Neural cell (in vitro differentiated cells): ENCODE measurements around the gene PRCC.

ENCODE experiments used
- EP300 ChIP-seq: fragments of 450-650 bp; conservative IDR thresholded peaks from 2 replicates; pipeline ENCODE4 v1.6.1; 2014; ENCODE audit warnings: antibody characterized with exemption, mild to moderate bottlenecking, moderate library complexity; ENCODE audit not compliant: poor library complexity, severe bottlenecking
- EZH2 ChIP-seq: fragments of 200-600, 300-800 bp; shearing (Covaris generic), sonication (generic); IDR thresholded peaks from 2 replicates; pipeline ENCODE4 v1.6.1; 2014; ENCODE audit warnings: antibody characterized with exemption, low read length, borderline replicate concordance, mild to moderate bottlenecking; ENCODE audit not compliant: insufficient read depth, poor library complexity, severe bottlenecking
- MXI1 ChIP-seq: fragments of 450-650 bp; conservative IDR thresholded peaks from 2 replicates; pipeline ENCODE4 v1.6.1; 2014; ENCODE audit warnings: antibody characterized with exemption, mild to moderate bottlenecking; ENCODE audit not compliant: poor library complexity, severe bottlenecking
- TF ChIP-seq, protein P1 (sequence below): fragments of 450-650 bp; IDR thresholded peaks from 2 replicates; pipeline ENCODE4 v1.5.1; 2014; ENCODE audit warnings: antibody characterized with exemption, mild to moderate bottlenecking, moderate library complexity; ENCODE audit not compliant: poor library complexity, severe bottlenecking
- TF ChIP-seq, protein P2 (sequence below): IDR thresholded peaks from 2 replicates; pipeline ENCODE4 v1.6.1; 2012; ENCODE audit warnings: borderline replicate concordance

GRCh38 chr1:156751451-156751756 lies 15.9 kb upstream of the PRCC start, which contains the start of gene HDGF:
- no peak for TF ChIP-seq EZH2
- TF ChIP-seq MXI1, result no peak
- TF ChIP-seq, protein P1, sequence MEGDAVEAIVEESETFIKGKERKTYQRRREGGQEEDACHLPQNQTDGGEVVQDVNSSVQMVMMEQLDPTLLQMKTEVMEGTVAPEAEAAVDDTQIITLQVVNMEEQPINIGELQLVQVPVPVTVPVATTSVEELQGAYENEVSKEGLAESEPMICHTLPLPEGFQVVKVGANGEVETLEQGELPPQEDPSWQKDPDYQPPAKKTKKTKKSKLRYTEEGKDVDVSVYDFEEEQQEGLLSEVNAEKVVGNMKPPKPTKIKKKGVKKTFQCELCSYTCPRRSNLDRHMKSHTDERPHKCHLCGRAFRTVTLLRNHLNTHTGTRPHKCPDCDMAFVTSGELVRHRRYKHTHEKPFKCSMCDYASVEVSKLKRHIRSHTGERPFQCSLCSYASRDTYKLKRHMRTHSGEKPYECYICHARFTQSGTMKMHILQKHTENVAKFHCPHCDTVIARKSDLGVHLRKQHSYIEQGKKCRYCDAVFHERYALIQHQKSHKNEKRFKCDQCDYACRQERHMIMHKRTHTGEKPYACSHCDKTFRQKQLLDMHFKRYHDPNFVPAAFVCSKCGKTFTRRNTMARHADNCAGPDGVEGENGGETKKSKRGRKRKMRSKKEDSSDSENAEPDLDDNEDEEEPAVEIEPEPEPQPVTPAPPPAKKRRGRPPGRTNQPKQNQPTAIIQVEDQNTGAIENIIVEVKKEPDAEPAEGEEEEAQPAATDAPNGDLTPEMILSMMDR, result no peak
- TF ChIP-seq, protein P2, sequence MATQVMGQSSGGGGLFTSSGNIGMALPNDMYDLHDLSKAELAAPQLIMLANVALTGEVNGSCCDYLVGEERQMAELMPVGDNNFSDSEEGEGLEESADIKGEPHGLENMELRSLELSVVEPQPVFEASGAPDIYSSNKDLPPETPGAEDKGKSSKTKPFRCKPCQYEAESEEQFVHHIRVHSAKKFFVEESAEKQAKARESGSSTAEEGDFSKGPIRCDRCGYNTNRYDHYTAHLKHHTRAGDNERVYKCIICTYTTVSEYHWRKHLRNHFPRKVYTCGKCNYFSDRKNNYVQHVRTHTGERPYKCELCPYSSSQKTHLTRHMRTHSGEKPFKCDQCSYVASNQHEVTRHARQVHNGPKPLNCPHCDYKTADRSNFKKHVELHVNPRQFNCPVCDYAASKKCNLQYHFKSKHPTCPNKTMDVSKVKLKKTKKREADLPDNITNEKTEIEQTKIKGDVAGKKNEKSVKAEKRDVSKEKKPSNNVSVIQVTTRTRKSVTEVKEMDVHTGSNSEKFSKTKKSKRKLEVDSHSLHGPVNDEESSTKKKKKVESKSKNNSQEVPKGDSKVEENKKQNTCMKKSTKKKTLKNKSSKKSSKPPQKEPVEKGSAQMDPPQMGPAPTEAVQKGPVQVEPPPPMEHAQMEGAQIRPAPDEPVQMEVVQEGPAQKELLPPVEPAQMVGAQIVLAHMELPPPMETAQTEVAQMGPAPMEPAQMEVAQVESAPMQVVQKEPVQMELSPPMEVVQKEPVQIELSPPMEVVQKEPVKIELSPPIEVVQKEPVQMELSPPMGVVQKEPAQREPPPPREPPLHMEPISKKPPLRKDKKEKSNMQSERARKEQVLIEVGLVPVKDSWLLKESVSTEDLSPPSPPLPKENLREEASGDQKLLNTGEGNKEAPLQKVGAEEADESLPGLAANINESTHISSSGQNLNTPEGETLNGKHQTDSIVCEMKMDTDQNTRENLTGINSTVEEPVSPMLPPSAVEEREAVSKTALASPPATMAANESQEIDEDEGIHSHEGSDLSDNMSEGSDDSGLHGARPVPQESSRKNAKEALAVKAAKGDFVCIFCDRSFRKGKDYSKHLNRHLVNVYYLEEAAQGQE, result no peak
- TF ChIP-seq EP300, result no peak
